Measurements from ENCODE around the gene FZR1.

Gene FZR1

GRCh38 chr19:3459965-3460582 is 46.0 kb upstream of the FZR1 start:
- no peak for DNase-seq (ENCODE audit: low spot score)
- no peak for TF ChIP-seq CTCF (IDR thresholded peaks at IDR 0.05; ENCODE audit: extremely low read depth, insufficient read depth, missing control alignments)
- in situ Hi-C loops (cut with MboI; ENCODE audit: low pct_unique_long_range_greater_than_20kb, low sequenced_read_pairs, unreplicated experiment): no loop called here

- in situ Hi-C loops (cut with MboI; ENCODE audit: low pct_unique_long_range_greater_than_20kb, low sequenced_read_pairs, unreplicated experiment): no loop called here
- no peak for DNase-seq (ENCODE audit: low spot score)
- no peak for TF ChIP-seq CTCF (IDR thresholded peaks at IDR 0.05; ENCODE audit: extremely low read depth, insufficient read depth, missing control alignments)
Measured at GRCh38 chr19:3462991-3463713, 43.0 kb upstream of the FZR1 start.

- in situ Hi-C loops (cut with MboI; ENCODE audit: low pct_unique_long_range_greater_than_20kb, low sequenced_read_pairs, unreplicated experiment): no loop called here
- DNase-seq (ENCODE audit: low spot score): no peak
- no peak for TF ChIP-seq CTCF (IDR thresholded peaks at IDR 0.05; ENCODE audit: extremely low read depth, insufficient read depth, missing control alignments)
Measured at GRCh38 chr19:3463714-3464586, 42.2 kb upstream of the FZR1 start.

GRCh38 chr19:3464587-3465235 is 41.4 kb upstream of the FZR1 start:
- in situ Hi-C loops (cut with MboI; ENCODE audit: low pct_unique_long_range_greater_than_20kb, low sequenced_read_pairs, unreplicated experiment): no loop called here
- no peak for TF ChIP-seq CTCF (IDR thresholded peaks at IDR 0.05; ENCODE audit: extremely low read depth, insufficient read depth, missing control alignments)
- DNase-seq (ENCODE audit: low spot score): no peak

- no peak for DNase-seq (ENCODE audit: low spot score)
- in situ Hi-C loops (cut with MboI; ENCODE audit: low pct_unique_long_range_greater_than_20kb, low sequenced_read_pairs, unreplicated experiment): no loop called here
- no peak for TF ChIP-seq CTCF (IDR thresholded peaks at IDR 0.05; ENCODE audit: extremely low read depth, insufficient read depth, missing control alignments)
Measured at GRCh38 chr19:3465552-3465951, 40.6 kb upstream of the FZR1 start.

- no peak for DNase-seq (ENCODE audit: low spot score)
- in situ Hi-C loops (cut with MboI; ENCODE audit: low pct_unique_long_range_greater_than_20kb, low sequenced_read_pairs, unreplicated experiment): no loop called here
- TF ChIP-seq CTCF (IDR thresholded peaks at IDR 0.05; ENCODE audit: extremely low read depth, insufficient read depth, missing control alignments): no peak
Measured at GRCh38 chr19:3466635-3467034, 39.5 kb upstream of the FZR1 start.
